GM21529 (cell line): ENCODE measurements around the gene KIAA0319L.
A peak's percentile ranks its signal among the peaks of the same experiment; 100 is the strongest.

ENCODE experiments used
- ATAC-seq: cut with Tn5 transposase; IDR thresholded peaks from one replicate; pipeline ENCODE4 v1.9.1; 2021; ENCODE audit not compliant: unreplicated experiment

The KIAA0319L gene

GRCh38 chr1:35539073-35539823 lies 18.0 kb downstream of the KIAA0319L start:
- ATAC-seq, result peak; percentile 54

GRCh38 chr1:35537806-35538205 lies 19.4 kb downstream of the KIAA0319L start:
- ATAC-seq, result no peak

- ATAC-seq, result no peak
These were observed 20.5 kb downstream of the KIAA0319L start for GRCh38 chr1:35536556-35537162.

GRCh38 chr1:35535243-35535642 lies 22.0 kb downstream of the KIAA0319L start:
- ATAC-seq, result no peak

GRCh38 chr1:35533586-35533985 lies 23.6 kb downstream of the KIAA0319L start:
- no peak for ATAC-seq

- ATAC-seq, result no peak
These were observed 24.5 kb downstream of the KIAA0319L start for GRCh38 chr1:35532497-35533223.

- ATAC-seq, result no peak
These were observed 25.8 kb downstream of the KIAA0319L start for GRCh38 chr1:35531368-35531767.

- ATAC-seq, result no peak
These were observed 26.3 kb downstream of the KIAA0319L start for GRCh38 chr1:35530946-35531345.

GRCh38 chr1:35530168-35530567 lies 27.0 kb downstream of the KIAA0319L start:
- no peak for ATAC-seq

GRCh38 chr1:35524106-35524505 lies 33.1 kb downstream of the KIAA0319L start:
- no peak for ATAC-seq

GRCh38 chr1:35519432-35519831 lies 37.8 kb downstream of the KIAA0319L start:
- no peak for ATAC-seq

- no peak for ATAC-seq
These were observed 39.0 kb downstream of the KIAA0319L start for GRCh38 chr1:35518183-35518582.

- ATAC-seq, result no peak
These were observed 45.9 kb downstream of the KIAA0319L start for GRCh38 chr1:35511305-35511704.

- no peak for ATAC-seq
These were observed 47.6 kb downstream of the KIAA0319L start for GRCh38 chr1:35509558-35509957.

GRCh38 chr1:35507947-35508346 lies 49.3 kb downstream of the KIAA0319L start:
- no peak for ATAC-seq

- peak; percentile 45 for ATAC-seq
These were observed 50.0 kb downstream of the KIAA0319L start for GRCh38 chr1:35506960-35507912.

GRCh38 chr1:35505911-35506798 lies 51.0 kb downstream of the KIAA0319L start:
- no peak for ATAC-seq

- ATAC-seq, result no peak
These were observed 55.0 kb downstream of the KIAA0319L start for GRCh38 chr1:35502242-35502641.

GRCh38 chr1:35500439-35500838 lies 56.8 kb downstream of the KIAA0319L start:
- ATAC-seq, result no peak

GRCh38 chr1:35499652-35500176 lies 57.5 kb downstream of the KIAA0319L start:
- ATAC-seq, result no peak
